Measurements from ENCODE around the gene REXO5.

The REXO5 gene

DNA sequence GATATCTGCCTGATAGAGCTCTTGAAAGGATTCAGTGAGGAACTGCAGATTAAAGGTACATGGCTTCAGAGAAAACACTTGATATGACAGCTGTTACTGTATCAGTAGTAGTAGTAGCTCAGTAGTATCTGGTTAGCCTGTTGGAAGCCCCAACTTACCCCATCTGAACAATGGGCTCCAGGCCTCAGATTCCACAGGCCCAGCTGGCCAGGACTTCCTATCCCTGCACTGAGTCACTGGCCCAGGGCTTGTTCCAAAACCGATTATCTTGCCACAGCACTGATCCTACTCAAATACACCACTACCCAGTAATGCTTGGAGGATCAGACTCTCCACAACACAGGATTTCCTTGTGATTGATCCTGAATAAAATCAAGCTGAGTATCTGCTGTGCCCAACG lies 61.3 kb downstream of the REXO5 start:
- TF ChIP-seq POLR2AphosphoS5 (IDR thresholded peaks at IDR 0.05; ENCODE audit: low read depth, low read length) (no peak), TAF1 (IDR thresholded peaks at IDR 0.05; ENCODE audit: borderline replicate concordance, insufficient read depth, low read length) (no peak), SIN3A (IDR thresholded peaks at IDR 0.05; ENCODE audit: borderline replicate concordance, insufficient read depth, low read length) (no peak), FOXP2 (optimal IDR thresholded peaks at IDR 0.05; ENCODE audit: borderline replicate concordance, extremely low read depth, extremely low read length, insufficient read depth) (no peak)
- TF ChIP-seq, protein P1, sequence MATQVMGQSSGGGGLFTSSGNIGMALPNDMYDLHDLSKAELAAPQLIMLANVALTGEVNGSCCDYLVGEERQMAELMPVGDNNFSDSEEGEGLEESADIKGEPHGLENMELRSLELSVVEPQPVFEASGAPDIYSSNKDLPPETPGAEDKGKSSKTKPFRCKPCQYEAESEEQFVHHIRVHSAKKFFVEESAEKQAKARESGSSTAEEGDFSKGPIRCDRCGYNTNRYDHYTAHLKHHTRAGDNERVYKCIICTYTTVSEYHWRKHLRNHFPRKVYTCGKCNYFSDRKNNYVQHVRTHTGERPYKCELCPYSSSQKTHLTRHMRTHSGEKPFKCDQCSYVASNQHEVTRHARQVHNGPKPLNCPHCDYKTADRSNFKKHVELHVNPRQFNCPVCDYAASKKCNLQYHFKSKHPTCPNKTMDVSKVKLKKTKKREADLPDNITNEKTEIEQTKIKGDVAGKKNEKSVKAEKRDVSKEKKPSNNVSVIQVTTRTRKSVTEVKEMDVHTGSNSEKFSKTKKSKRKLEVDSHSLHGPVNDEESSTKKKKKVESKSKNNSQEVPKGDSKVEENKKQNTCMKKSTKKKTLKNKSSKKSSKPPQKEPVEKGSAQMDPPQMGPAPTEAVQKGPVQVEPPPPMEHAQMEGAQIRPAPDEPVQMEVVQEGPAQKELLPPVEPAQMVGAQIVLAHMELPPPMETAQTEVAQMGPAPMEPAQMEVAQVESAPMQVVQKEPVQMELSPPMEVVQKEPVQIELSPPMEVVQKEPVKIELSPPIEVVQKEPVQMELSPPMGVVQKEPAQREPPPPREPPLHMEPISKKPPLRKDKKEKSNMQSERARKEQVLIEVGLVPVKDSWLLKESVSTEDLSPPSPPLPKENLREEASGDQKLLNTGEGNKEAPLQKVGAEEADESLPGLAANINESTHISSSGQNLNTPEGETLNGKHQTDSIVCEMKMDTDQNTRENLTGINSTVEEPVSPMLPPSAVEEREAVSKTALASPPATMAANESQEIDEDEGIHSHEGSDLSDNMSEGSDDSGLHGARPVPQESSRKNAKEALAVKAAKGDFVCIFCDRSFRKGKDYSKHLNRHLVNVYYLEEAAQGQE (IDR thresholded peaks at IDR 0.05; ENCODE audit: insufficient read depth in 1 of 2, low read depth in 2 of 2, low read length in 2 of 2), result no peak

DNA sequence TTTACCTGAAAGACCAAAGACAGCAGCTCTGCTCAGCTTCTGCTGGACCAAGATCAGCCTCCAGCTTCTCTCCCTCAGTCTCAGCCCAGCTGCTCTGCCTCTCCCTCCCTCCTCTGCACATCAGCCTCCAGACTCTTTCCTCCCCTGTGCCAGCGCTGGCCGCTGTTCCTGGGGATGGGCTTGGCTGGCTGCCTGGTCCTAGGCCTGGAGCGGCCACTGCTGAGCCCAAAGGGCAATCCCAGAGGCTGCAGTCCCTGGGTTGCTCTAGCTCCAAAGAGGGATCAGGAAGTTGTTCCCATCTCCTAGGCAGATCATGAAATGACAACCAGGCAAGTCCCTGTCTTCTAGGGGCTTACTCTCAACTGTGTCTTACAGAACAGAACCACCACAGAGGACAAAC lies 62.6 kb downstream of the REXO5 start:
- TF ChIP-seq POLR2AphosphoS5 (IDR thresholded peaks at IDR 0.05; ENCODE audit: low read depth, low read length) (no peak), TAF1 (IDR thresholded peaks at IDR 0.05; ENCODE audit: borderline replicate concordance, insufficient read depth, low read length) (no peak), SIN3A (IDR thresholded peaks at IDR 0.05; ENCODE audit: borderline replicate concordance, insufficient read depth, low read length) (no peak), FOXP2 (optimal IDR thresholded peaks at IDR 0.05; ENCODE audit: borderline replicate concordance, extremely low read depth, extremely low read length, insufficient read depth) (no peak)
- TF ChIP-seq, protein P1 (IDR thresholded peaks at IDR 0.05; ENCODE audit: insufficient read depth in 1 of 2, low read depth in 2 of 2, low read length in 2 of 2), result no peak

GRCh38 chr16:20870122-20870820 lies 63.9 kb downstream of the REXO5 start:
- TF ChIP-seq SIN3A (IDR thresholded peaks at IDR 0.05; ENCODE audit: borderline replicate concordance, insufficient read depth, low read length), result no peak
- TF ChIP-seq TAF1 (IDR thresholded peaks at IDR 0.05; ENCODE audit: borderline replicate concordance, insufficient read depth, low read length), result no peak
- TF ChIP-seq, protein P1 (IDR thresholded peaks at IDR 0.05; ENCODE audit: insufficient read depth in 1 of 2, low read depth in 2 of 2, low read length in 2 of 2), result no peak
- no peak for TF ChIP-seq POLR2AphosphoS5 (IDR thresholded peaks at IDR 0.05; ENCODE audit: low read depth, low read length)
- no peak for TF ChIP-seq FOXP2 (optimal IDR thresholded peaks at IDR 0.05; ENCODE audit: borderline replicate concordance, extremely low read depth, extremely low read length, insufficient read depth)

DNA sequence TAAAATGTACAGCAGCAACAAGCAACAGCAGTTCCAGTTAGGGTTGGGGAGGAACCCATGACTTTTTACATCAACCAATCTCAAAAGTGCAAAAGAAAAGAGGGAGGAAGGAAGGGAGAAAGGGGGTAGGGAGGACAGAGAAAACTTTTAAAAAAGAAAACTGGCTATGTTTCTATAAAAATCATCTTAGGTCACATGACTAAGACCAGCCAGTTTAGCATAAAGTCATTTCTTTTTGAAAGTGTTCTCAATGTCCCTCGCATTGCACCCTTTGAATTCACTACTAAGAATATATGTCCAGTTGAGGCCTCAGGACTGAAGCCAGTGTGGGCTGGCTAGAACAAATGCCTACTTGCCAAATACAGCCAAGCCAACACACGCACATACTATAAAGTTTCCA lies 64.9 kb downstream of the REXO5 start:
- TF ChIP-seq SIN3A (IDR thresholded peaks at IDR 0.05; ENCODE audit: borderline replicate concordance, insufficient read depth, low read length) (no peak), TAF1 (IDR thresholded peaks at IDR 0.05; ENCODE audit: borderline replicate concordance, insufficient read depth, low read length) (no peak), FOXP2 (optimal IDR thresholded peaks at IDR 0.05; ENCODE audit: borderline replicate concordance, extremely low read depth, extremely low read length, insufficient read depth) (no peak), POLR2AphosphoS5 (IDR thresholded peaks at IDR 0.05; ENCODE audit: low read depth, low read length) (no peak)
- TF ChIP-seq, protein P1 (IDR thresholded peaks at IDR 0.05; ENCODE audit: insufficient read depth in 1 of 2, low read depth in 2 of 2, low read length in 2 of 2), result no peak

Measured in PFSK-1 (cell line).